ENCODE data around the gene AP2B1.

Gene AP2B1

GRCh38 chr17:35641032-35641431 lies 53.9 kb downstream of the AP2B1 start:
- no peak for FAIRE-seq

- FAIRE-seq, result no peak
Measured at GRCh38 chr17:35645923-35646322, 58.8 kb downstream of the AP2B1 start.

- no peak for FAIRE-seq
Measured at GRCh38 chr17:35651467-35651866, 64.3 kb downstream of the AP2B1 start.

- FAIRE-seq, result no peak
Measured at GRCh38 chr17:35653619-35654361, 66.7 kb downstream of the AP2B1 start.

- FAIRE-seq, result no peak
Measured at GRCh38 chr17:35655303-35655702, 68.2 kb downstream of the AP2B1 start.

GRCh38 chr17:35660902-35661301 lies 73.8 kb downstream of the AP2B1 start:
- FAIRE-seq, result no peak

GRCh38 chr17:35664685-35665084 lies 77.6 kb downstream of the AP2B1 start:
- FAIRE-seq, result no peak

GRCh38 chr17:35665662-35666061 lies 78.5 kb downstream of the AP2B1 start:
- no peak for FAIRE-seq

GRCh38 chr17:35666070-35666469 lies 78.9 kb downstream of the AP2B1 start:
- no peak for FAIRE-seq

- FAIRE-seq, result no peak
Measured at GRCh38 chr17:35666967-35667532, 79.9 kb downstream of the AP2B1 start.

- FAIRE-seq, result no peak
Measured at GRCh38 chr17:35668802-35669201, 81.7 kb downstream of the AP2B1 start.

- FAIRE-seq, result no peak
Measured at GRCh38 chr17:35674552-35674951, 87.4 kb downstream of the AP2B1 start.

GRCh38 chr17:35676441-35676840 lies 89.3 kb downstream of the AP2B1 start:
- FAIRE-seq, result no peak

- FAIRE-seq, result no peak
Measured at GRCh38 chr17:35679007-35679682, 92.0 kb downstream of the AP2B1 start.

GRCh38 chr17:35683591-35683990 lies 96.5 kb downstream of the AP2B1 start:
- no peak for FAIRE-seq

GRCh38 chr17:35684055-35684802 lies 97.1 kb downstream of the AP2B1 start:
- FAIRE-seq, result no peak

- no peak for FAIRE-seq
Measured at GRCh38 chr17:35692512-35693210, 105.5 kb downstream of the AP2B1 start.

- no peak for FAIRE-seq
Measured at GRCh38 chr17:35693662-35694061, 106.5 kb downstream of the AP2B1 start.

GRCh38 chr17:35694906-35695305 lies 107.8 kb downstream of the AP2B1 start:
- FAIRE-seq, result no peak

GRCh38 chr17:35695613-35696012 lies 108.5 kb downstream of the AP2B1 start:
- FAIRE-seq, result no peak

GRCh38 chr17:35698800-35699199 lies 111.7 kb downstream of the AP2B1 start:
- no peak for FAIRE-seq

GRCh38 chr17:35700150-35700549 lies 113.0 kb downstream of the AP2B1 start:
- no peak for FAIRE-seq

- FAIRE-seq, result no peak
Measured at GRCh38 chr17:35701491-35701890, 114.4 kb downstream of the AP2B1 start.

All from TTC549 (cell line).